Ovary (tissue), 9 donors: ENCODE data around the gene SENP8. TPM values are rescaled to one million over a fixed set of nuclear protein-coding genes. Genes with fewer than 3 reads are reported as not detected.

Experiments used
- DNase-seq, 5 donors: peaks; one replicate each; pipeline ENCODE4 v3.0.0-alpha.2; 2019 to 2020
- H3K27ac ChIP-seq, 2 donors: fragments of 200-600 bp; one replicate each; pipeline versions ENCODE4 v1.5.1 to v1.8.0; 2019 to 2022
- H3K27me3 ChIP-seq: fragments of 200-600 bp; one replicate; pipeline ENCODE4 v1.8.0; 2022
- H3K36me3 ChIP-seq: fragments of 200-600 bp; sonication (generic); one replicate; pipeline ENCODE4 v1.5.1; 2019
- H3K4me1 ChIP-seq: one replicate; pipeline ENCODE4 v1.8.1; 2013; ENCODE audit warnings: mild to moderate bottlenecking, moderate library complexity; ENCODE audit not compliant: insufficient read depth
- H3K4me3 ChIP-seq: fragments of 200-600 bp; sonication (generic); one replicate; pipeline ENCODE4 v1.5.1; 2017
- H3K9me3 ChIP-seq, 2 donors: fragments of 200-600 bp in 1 of 2; sonication (generic) in 1 of 2; one replicate each; pipeline versions ENCODE4 v1.5.1 to v1.8.1; 2013 to 2019; ENCODE audit warnings: mild to moderate bottlenecking in 1 of 2, moderate library complexity in 1 of 2
- CTCF ChIP-seq, 3 donors: fragments of 450-650 bp in 2 of 3; fragments of 200-600 bp in 1 of 3; IDR thresholded peaks; one replicate each; pipeline versions ENCODE4 v1.5.1 to v1.8.0; 2016 to 2022; ENCODE audit warnings: antibody characterized with exemption in 3 of 3, mild to moderate bottlenecking in 1 of 3
- EP300 ChIP-seq: sonication (generic); formaldehyde crosslinking; IDR thresholded peaks from one replicate; pipeline ENCODE4 v1.6.1; 2017; ENCODE audit warnings: antibody characterized with exemption
- POLR2A ChIP-seq: fragments of 450-650 bp; IDR thresholded peaks from one replicate; pipeline ENCODE4 v1.6.1; 2017; ENCODE audit warnings: antibody characterized with exemption, mild to moderate bottlenecking, moderate library complexity
- WGBS, 3 donors: extraction: QIAGEN DNeasy Blood & Tissue Kit in 1 of 3; methylation state at CpG; one replicate each; pipeline versions ENCODE4 v1.1.5 to v1.1.7; 2013 to 2017; 5-methylcytosine and 5-hydroxymethylcytosine counted together
- intact Hi-C, 4 donors: fragments of 100-400 bp; cut with DNase I; formaldehyde crosslinking; loops; one replicate each; pipeline versions ENCODE4 v1.11.0 to v1.15.1; 2022 to 2023
- polyA plus RNA-seq, 2 donors: library from polyadenylated mRNA; stranded (reverse); fragments of 200-250 nt in 1 of 2; fragments of 350-450 nt in 1 of 2; fragmentation: Illumina TruSeq in 1 of 2; extraction: RNeasy Lipid Tissue Mini Kit (QIAGEN cat#74804) in 1 of 2; gene quantifications; one replicate each; pipeline ENCODE4 v1.2.3, GENCODE V29; 2013 to 2014
- total RNA-seq, 7 donors: library from RNA; depleted of rRNA in 2 of 7; stranded (reverse); fragments of >200 nt in 2 of 7; fragmentation: NEBNext Ultra II Directional in 3 of 7; extraction: Animal tissue kit (Norgen Biotek cat#: 25700) in 3 of 7; gene quantifications; one replicate each; pipeline versions ENCODE4 v1.1.0 to v1.2.4, GENCODE V29; 2016 to 2023
- donor health status: DM: no; HTN: no; CAD: no; lungs with moderate emphysema.
- donor health status: DM: no; HTN: no; CAD: no.
- donor health status: Bipolar disorder and iron deficiency.
- donor health status: DM: yes; HTN: yes; CAD: no.
- donor health status: DM: no; HTN: no; CAD: no.
- donor health status: DM: yes; HTN: yes; CAD: no.

The SENP8 gene
- total and polyA plus RNA-seq, 9 donors = 0.72 to 5.4 (median 3.2) TPM

GRCh38 chr15:72086010-72086697, 32.0 kb upstream of the SENP8 start:
- H3K4me1 ChIP-seq = peaks cover 1% of the 10 kb centered on the region
- H3K4me3 ChIP-seq = no peak overlapping the region
- intact Hi-C loops = no loop called here
- no peaks in the 10 kb centered on the region for H3K9me3 ChIP-seq
- TF ChIP-seq POLR2A = no peak
- no peak for TF ChIP-seq EP300
- TF ChIP-seq CTCF (IDR thresholded peaks at IDR 0.05) = no peak
- WGBS, 3 donors = 95 to 98% (median 98%) methylated on average over 11 of the region's 11 CpGs
- no peak overlapping the region for H3K27ac ChIP-seq
- H3K27me3 ChIP-seq = no peaks in the 10 kb centered on the region
- no peak for DNase-seq
- no peaks in the 10 kb centered on the region for H3K36me3 ChIP-seq

- no peak for DNase-seq
- no peaks in the 10 kb centered on the region for H3K36me3 ChIP-seq
- peaks cover 1% of the 10 kb centered on the region for H3K4me1 ChIP-seq
- H3K27ac ChIP-seq = no peak overlapping the region
- intact Hi-C loops = no loop called here
- H3K27me3 ChIP-seq = no peaks in the 10 kb centered on the region
- H3K4me3 ChIP-seq = no peak overlapping the region
- no peaks in the 10 kb centered on the region for H3K9me3 ChIP-seq
- WGBS, 3 donors = 91 to 99% (median 97%) methylated on average over 9 of the region's 9 CpGs
- no peak for TF ChIP-seq EP300
- TF ChIP-seq POLR2A = no peak
- no peak for TF ChIP-seq CTCF (IDR thresholded peaks at IDR 0.05)
Observed at GRCh38 chr15:72086920-72087648, 31.1 kb upstream of the SENP8 start.

- WGBS, 3 donors = 94 to 96% (median 95%) methylated on average over 3 of the region's 3 CpGs
- Histone ChIP-seq H3K27ac (no peak overlapping the region), H3K4me3 (no peak overlapping the region), H3K36me3 (no peaks in the 10 kb centered on the region), H3K9me3 (no peaks in the 10 kb centered on the region), H3K4me1 (peaks cover 3% of the 10 kb centered on the region), H3K27me3 (no peaks in the 10 kb centered on the region)
- intact Hi-C loops = no loop called here
- DNase-seq = no peak
- TF ChIP-seq POLR2A = no peak
- TF ChIP-seq CTCF (IDR thresholded peaks at IDR 0.05) = no peak
- TF ChIP-seq EP300 = no peak
Observed at GRCh38 chr15:72092006-72092405, 26.2 kb upstream of the SENP8 start.

GRCh38 chr15:72092691-72093090, 25.5 kb upstream of the SENP8 start:
- Histone ChIP-seq H3K27me3 (no peaks in the 10 kb centered on the region), H3K36me3 (no peaks in the 10 kb centered on the region), H3K4me3 (no peak overlapping the region), H3K4me1 (peaks cover 3% of the 10 kb centered on the region), H3K9me3 (no peaks in the 10 kb centered on the region), H3K27ac (no peak overlapping the region)
- TF ChIP-seq POLR2A = no peak
- TF ChIP-seq EP300 = no peak
- no peak for TF ChIP-seq CTCF (IDR thresholded peaks at IDR 0.05)
- DNase-seq = no peak
- intact Hi-C loops = no loop called here
